CD8-positive, alpha-beta memory T cell (primary cell): ENCODE results near the gene CACNA1D. TPM values are rescaled to one million over a fixed set of nuclear protein-coding genes. Genes with fewer than 3 reads are reported as not detected.
A peak's percentile ranks its signal among the peaks of the same experiment; 100 is the strongest.

Experiments
- CTCF ChIA-PET: fragments of 350-600 bp; sonication (Branson Sonifier 250); formaldehyde crosslinking; loops from one replicate; lab custom pipeline; 2021; ENCODE audit warnings: antibody characterized with exemption; lab: Charles Lee
- POLR2A ChIA-PET: fragments of 350-600 bp; sonication (Branson Sonifier 250); formaldehyde crosslinking; loops from one replicate; lab custom pipeline; 2021; ENCODE audit warnings: antibody characterized with exemption; lab: Charles Lee
- DNase-seq, 5 donors: peaks; one replicate each; pipeline versions ENCODE4 v3.0.0 to v3.0.0-alpha.2; 2020 to 2022; ENCODE audit warnings: mixed read lengths in 1 of 5
- H3K27ac ChIP-seq: one replicate; pipeline ENCODE4 v1.7.0; 2013; ENCODE audit warnings: low read depth, mild to moderate bottlenecking, low read length, moderate library complexity
- H3K27me3 ChIP-seq: 2 replicates; pipeline ENCODE4 v1.7.0; 2013; ENCODE audit warnings: low read length, mild to moderate bottlenecking; ENCODE audit not compliant: insufficient read depth, poor library complexity, severe bottlenecking
- H3K36me3 ChIP-seq: 2 replicates; pipeline ENCODE4 v1.7.0; 2013; ENCODE audit warnings: mild to moderate bottlenecking, low read length, moderate library complexity; ENCODE audit not compliant: insufficient read depth
- H3K4me1 ChIP-seq: 2 replicates; pipeline ENCODE4 v1.7.0; 2013; ENCODE audit warnings: mild to moderate bottlenecking, low read length, moderate library complexity; ENCODE audit not compliant: insufficient read depth
- H3K4me3 ChIP-seq: 2 replicates; pipeline ENCODE4 v1.7.0; 2013; ENCODE audit warnings: mild to moderate bottlenecking, low read length
- H3K9me3 ChIP-seq: 2 replicates; pipeline ENCODE4 v1.7.0; 2013; ENCODE audit warnings: mild to moderate bottlenecking, low read length
- H3K27ac Mint-ChIP-seq, 8 donors: one replicate each; pipeline ENCODE4 v1.8.0; 2020 to 2021; ENCODE audit warnings: mixed read lengths in 8 of 8, mild to moderate bottlenecking in 6 of 8, inconsistent platforms in 3 of 8, moderate library complexity in 3 of 8
- H3K27me3 Mint-ChIP-seq, 2 donors: one replicate each; pipeline ENCODE4 v1.8.0; 2020 to 2021; ENCODE audit warnings: mixed read lengths in 2 of 2, mild to moderate bottlenecking in 1 of 2, moderate library complexity in 1 of 2
- H3K36me3 Mint-ChIP-seq, 3 donors: one replicate each; pipeline ENCODE4 v1.8.0; 2020 to 2021; ENCODE audit warnings: mixed read lengths in 3 of 3, inconsistent platforms in 1 of 3, mild to moderate bottlenecking in 1 of 3
- H3K4me1 Mint-ChIP-seq, 3 donors: one replicate each; pipeline ENCODE4 v1.8.0; 2020 to 2021; ENCODE audit warnings: mixed read lengths in 3 of 3, inconsistent platforms in 1 of 3, mild to moderate bottlenecking in 1 of 3
- H3K4me3 Mint-ChIP-seq, 7 donors: one replicate each; pipeline ENCODE4 v1.8.0; 2020 to 2021; ENCODE audit warnings: mixed read lengths in 7 of 7, mild to moderate bottlenecking in 6 of 7, moderate library complexity in 4 of 7, inconsistent platforms in 2 of 7
- H3K9me3 Mint-ChIP-seq, 5 donors: one replicate each; pipeline ENCODE4 v1.8.0; 2020 to 2022; ENCODE audit warnings: mixed read lengths in 5 of 5, mild to moderate bottlenecking in 3 of 5, moderate library complexity in 2 of 5, inconsistent platforms in 1 of 5
- polyA plus RNA-seq: library from polyadenylated mRNA; unstranded; fragments of 300-500 nt; fragmentation: Illumina TruSeq; gene quantifications from one replicate; pipeline ENCODE4 v1.2.3, GENCODE V29; 2021
- total RNA-seq, 2 experiments: library from RNA; stranded (reverse); gene quantifications; one replicate each; pipeline ENCODE4 v1.2.3, GENCODE V29; 2021

CACNA1D gene
- total and polyA plus RNA-seq, 3 experiments from 2014 or later: 0.02 to 0.78 (median 0.26) TPM

- no peaks in the 10 kb centered on the region for H3K4me1 Mint-ChIP-seq
- H3K4me3 Mint-ChIP-seq: no peak overlapping the region
- H3K4me3 ChIP-seq: no peak overlapping the region
- peaks cover 0 to 5% of the 10 kb centered on the region in 2 donors for H3K27me3 Mint-ChIP-seq
- H3K9me3 ChIP-seq: no peaks in the 10 kb centered on the region
- POLR2A ChIA-PET: no interaction called here
- H3K36me3 ChIP-seq: no peaks in the 10 kb centered on the region
- H3K27ac Mint-ChIP-seq: peak overlapping the region in 1 of 8 donors; percentile 26
- peaks cover 0 to 39% (median 15%) of the 10 kb centered on the region in 3 donors for H3K36me3 Mint-ChIP-seq
- H3K4me1 ChIP-seq: no peaks in the 10 kb centered on the region
- DNase-seq: no peak
- CTCF ChIA-PET: no interaction called here
- H3K27ac ChIP-seq: no peak overlapping the region
- H3K27me3 ChIP-seq: no peaks in the 10 kb centered on the region
- no peaks in the 10 kb centered on the region for H3K9me3 Mint-ChIP-seq
Observed at GRCh38 chr3:53859178-53859577, 364.8 kb downstream of the CACNA1D start.

- H3K27me3 Mint-ChIP-seq: no peaks in the 10 kb centered on the region
- no peak overlapping the region for H3K4me3 Mint-ChIP-seq
- H3K27ac Mint-ChIP-seq: no peak overlapping the region
- Histone ChIP-seq H3K4me3 (no peak overlapping the region), H3K27ac (no peak overlapping the region), H3K9me3 (no peaks in the 10 kb centered on the region), H3K36me3 (peaks cover 9% of the 10 kb centered on the region), H3K27me3 (no peaks in the 10 kb centered on the region), H3K4me1 (no peaks in the 10 kb centered on the region)
- DNase-seq: no peak
- ChIA-PET CTCF (no interaction called here), POLR2A (no interaction called here)
- H3K36me3 Mint-ChIP-seq: peaks cover 0 to 48% (median 18%) of the 10 kb centered on the region in 3 donors
- H3K4me1 Mint-ChIP-seq: no peaks in the 10 kb centered on the region
- H3K9me3 Mint-ChIP-seq: no peaks in the 10 kb centered on the region
Observed at GRCh38 chr3:53860196-53860595, 365.8 kb downstream of the CACNA1D start.

GRCh38 chr3:53862241-53862640 is 367.8 kb downstream of the CACNA1D start:
- ChIA-PET POLR2A (no interaction called here), CTCF (interaction anchor here (1.4 kb wide), 1 partner anchor 14 kb away, joined by 3 read pairs; no protein-coding TSS in a partner anchor)
- peak overlapping the region in 1 of 8 donors; percentile 84 for H3K27ac Mint-ChIP-seq
- no peaks in the 10 kb centered on the region for H3K9me3 Mint-ChIP-seq
- no peak overlapping the region for H3K4me3 Mint-ChIP-seq
- peaks cover 19% of the 10 kb centered on the region for H3K36me3 ChIP-seq
- no peak for DNase-seq
- no peaks in the 10 kb centered on the region for H3K4me1 Mint-ChIP-seq
- H3K9me3 ChIP-seq: no peaks in the 10 kb centered on the region
- H3K36me3 Mint-ChIP-seq: peaks cover 0 to 61% (median 20%) of the 10 kb centered on the region in 3 donors
- H3K27me3 Mint-ChIP-seq: no peaks in the 10 kb centered on the region
- no peak overlapping the region for H3K27ac ChIP-seq
- H3K4me1 ChIP-seq: no peaks in the 10 kb centered on the region
- no peaks in the 10 kb centered on the region for H3K27me3 ChIP-seq
- H3K4me3 ChIP-seq: no peak overlapping the region

GRCh38 chr3:53863145-53863544 is 368.7 kb downstream of the CACNA1D start:
- Histone ChIP-seq H3K4me3 (no peak overlapping the region), H3K9me3 (no peaks in the 10 kb centered on the region), H3K36me3 (peaks cover 19% of the 10 kb centered on the region), H3K27ac (no peak overlapping the region), H3K27me3 (no peaks in the 10 kb centered on the region), H3K4me1 (no peaks in the 10 kb centered on the region)
- Mint-ChIP-seq H3K9me3 (no peaks in the 10 kb centered on the region), H3K4me1 (peaks cover 0 to 3% (median 0%) of the 10 kb centered on the region in 3 donors), H3K36me3 (peaks cover 0 to 70% (median 23%) of the 10 kb centered on the region in 3 donors), H3K27me3 (no peaks in the 10 kb centered on the region), H3K27ac (peak overlapping the region in 2 of 8 donors; percentile 33 to 81), H3K4me3 (no peak overlapping the region)
- CTCF ChIA-PET: interaction anchor here (1.4 kb wide), 1 partner anchor 13 kb away, joined by 3 read pairs; no protein-coding TSS in a partner anchor
- DNase-seq: no peak
- POLR2A ChIA-PET: no interaction called here

Other genes with a start within 250 kb of the CACNA1D start
- 100 to 1,000 TPM; 173 to 182 TPM for gene TKT, start 238.6 kb upstream of the CACNA1D start, total RNA-seq
- 59.3 TPM for gene TKT, start 238.6 kb upstream of the CACNA1D start, polyA plus RNA-seq
- 10 to 100 TPM; 40.1 to 40.2 TPM for gene DCP1A, start 147.1 kb upstream of the CACNA1D start, total RNA-seq
- gene DCP1A, start 147.1 kb upstream of the CACNA1D start, polyA plus RNA-seq: 82.4 TPM